Left forelimb (tissue), 1 donor: ENCODE results near the gene TMEM151A.
"Not testable (repeated sequence)": the region's sequence is repeated elsewhere in the genome, so short reads cannot be mapped to it uniquely, and the experiment has no call there.

Experiments
- DNase-seq: peaks from one replicate; pipeline ENCODE4 v3.0.0-alpha.2; 2018; ENCODE audit warnings: low spot score

The TMEM151A gene

DNA sequence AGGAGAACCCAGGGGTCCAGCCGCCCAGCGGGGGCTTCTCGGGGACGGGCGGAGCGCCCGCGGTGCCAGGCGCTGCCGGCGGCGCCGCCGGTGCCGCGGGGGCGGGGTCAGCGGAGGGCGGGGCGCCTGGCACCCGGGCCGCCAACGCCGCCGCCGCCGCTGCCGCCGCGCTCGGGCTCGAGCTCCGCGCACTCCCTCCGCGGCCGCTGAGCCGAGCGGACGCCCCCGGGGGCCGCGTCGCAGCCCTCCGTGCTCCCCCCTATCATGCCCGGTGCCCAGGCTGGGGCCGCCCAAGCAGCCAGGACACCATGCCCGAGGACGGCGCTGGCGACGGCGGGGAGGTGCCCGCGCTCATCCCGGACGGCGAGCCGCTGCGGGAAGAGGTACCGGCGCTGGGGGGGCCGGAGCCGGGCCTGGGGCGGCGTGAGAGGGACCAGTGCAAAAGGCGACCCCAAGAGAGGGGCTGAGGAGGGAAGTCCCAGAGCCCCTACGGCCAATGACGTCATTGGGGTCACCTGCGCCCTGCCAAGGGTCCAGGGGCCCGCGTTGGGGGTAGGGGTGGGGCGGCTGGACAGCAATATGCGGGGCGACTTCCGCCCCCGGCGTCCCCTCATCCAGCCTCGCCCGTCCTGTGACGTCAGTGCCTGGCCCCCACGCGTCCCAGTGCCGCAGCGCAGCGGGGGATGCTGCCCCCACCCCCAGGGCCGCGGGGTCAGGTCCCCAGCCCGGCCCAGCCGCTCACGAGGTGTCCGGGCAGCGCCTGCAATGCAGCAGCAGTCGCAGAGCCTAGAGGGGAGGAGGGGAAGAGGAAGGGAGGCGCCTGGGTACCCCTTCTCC, at the start of gene TMEM151A:
Gene TMEM151A (plus strand): TSS at position 189 of the 837 bp plus-strand sequence. CDS start 120 bp downstream, at position 309.
- DNase-seq: no peak

DNA sequence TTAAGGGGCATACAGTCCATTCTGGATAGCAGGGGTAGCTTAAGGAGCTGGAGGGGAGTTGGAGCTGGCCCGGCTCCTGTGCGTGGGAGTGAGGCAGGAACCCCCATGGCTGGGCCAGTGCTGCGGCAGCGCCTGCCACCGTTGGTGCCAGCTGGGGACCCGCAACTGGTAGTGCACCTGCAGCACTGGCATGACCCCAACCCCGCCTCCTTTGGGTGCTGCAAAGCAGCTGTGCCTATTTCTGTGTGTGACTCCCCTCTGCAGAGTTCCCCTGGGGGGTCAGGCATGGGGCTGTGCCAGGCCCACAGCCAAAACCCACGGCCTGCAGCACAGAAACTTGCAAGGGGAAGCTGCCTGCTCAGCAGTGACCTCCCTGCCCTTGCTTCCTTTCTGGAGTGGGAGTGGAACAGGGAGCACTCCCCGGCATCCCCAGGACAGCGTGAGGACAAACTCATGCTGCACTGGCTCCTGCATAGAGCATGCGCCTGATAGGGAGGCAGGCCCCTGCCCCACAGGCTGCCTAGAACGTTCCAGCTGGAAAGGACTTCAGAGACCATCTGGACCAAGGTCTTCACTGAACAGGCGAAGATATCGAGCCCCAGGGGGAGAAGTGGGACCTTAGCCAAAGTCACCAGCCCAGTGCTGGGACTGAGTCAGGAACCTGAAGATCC, 49.5 kb upstream of the TMEM151A start:
- no peak for DNase-seq

DNA sequence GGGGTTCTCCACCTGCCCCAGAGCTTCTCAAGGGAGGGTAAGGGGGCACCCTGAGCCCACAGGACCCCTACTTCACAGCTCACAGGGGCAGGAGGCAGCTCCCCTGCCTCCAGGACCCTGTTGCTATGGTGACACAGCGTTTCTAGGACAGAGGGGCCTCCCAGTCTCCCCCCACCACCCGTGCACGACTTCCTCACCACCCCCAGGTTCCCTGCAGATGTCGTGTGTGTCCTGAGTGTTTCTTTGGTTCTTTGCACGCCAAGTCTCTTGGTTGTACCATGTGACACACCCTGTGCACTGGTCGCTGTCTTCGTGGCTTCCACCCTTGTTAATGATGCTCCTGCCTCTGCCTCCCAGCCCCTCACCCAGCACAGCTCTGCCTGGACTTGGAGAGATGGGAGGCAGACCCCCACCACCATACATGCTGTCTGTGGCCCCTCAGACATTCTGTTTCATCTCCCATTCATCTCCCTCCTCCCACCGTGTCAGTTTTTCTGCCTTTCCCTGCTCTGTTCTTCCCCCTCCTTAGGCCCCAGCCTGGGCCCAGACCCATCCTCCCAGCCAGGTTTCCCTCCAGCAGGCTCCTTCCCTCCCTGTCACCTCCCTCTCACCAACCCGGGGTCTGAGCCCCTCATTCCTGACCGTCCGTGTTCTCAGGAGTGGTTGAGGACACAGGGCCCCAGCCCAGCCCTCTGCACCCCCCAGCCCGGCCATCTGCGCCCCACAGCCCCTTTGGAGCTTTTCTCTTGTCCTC, 47.7 kb upstream of the TMEM151A start:
- DNase-seq: no peak

DNA sequence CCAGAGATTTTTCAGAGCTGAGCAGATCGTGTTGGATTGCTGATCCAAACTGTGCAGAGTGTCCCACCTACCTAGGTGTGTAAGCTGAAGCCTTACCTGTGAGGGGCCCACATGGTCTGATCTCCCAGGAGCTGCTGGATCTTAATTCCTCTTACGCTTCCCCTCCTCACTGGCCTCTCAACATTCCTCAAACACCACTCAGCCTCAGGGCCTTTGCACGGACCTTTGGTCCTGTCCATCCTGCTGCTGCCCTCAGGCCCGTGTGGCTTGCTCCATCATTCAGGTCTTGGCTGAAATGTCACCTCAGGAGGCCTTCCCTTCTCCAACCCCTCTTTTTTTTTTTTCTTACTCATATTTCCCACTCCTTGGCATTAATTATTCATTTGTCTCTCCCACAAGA, 44.4 kb upstream of the TMEM151A start:
- no peak for DNase-seq

- DNase-seq: no peak
These were observed 43.9 kb upstream of the TMEM151A start for GRCh38 chr11:66247801-66248200.

DNA sequence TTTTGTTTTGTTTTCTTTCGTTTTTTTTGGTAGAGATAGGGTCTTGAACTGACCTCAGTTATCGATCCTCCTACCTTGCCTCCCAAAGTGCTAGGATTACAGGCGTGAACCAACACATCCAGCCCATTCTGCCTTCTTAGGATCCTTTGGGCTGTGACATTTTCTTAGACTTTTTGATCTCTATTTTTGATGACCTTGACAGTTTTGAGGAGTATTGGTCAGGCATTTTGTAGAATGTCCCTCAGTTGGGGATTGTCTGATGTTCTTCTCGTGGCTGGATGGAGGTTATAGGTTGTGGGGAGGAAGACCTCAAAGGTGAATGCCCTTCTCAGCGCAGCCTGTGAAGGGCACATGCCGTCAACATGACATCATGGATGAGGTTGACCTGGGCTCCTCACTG, 42.8 kb upstream of the TMEM151A start:
- no peak for DNase-seq

- no peak for DNase-seq
These were observed 39.9 kb upstream of the TMEM151A start for GRCh38 chr11:66251809-66252208.

GRCh38 chr11:66253081-66253480, 38.6 kb upstream of the TMEM151A start:
- not testable (repeated sequence) for DNase-seq

DNA sequence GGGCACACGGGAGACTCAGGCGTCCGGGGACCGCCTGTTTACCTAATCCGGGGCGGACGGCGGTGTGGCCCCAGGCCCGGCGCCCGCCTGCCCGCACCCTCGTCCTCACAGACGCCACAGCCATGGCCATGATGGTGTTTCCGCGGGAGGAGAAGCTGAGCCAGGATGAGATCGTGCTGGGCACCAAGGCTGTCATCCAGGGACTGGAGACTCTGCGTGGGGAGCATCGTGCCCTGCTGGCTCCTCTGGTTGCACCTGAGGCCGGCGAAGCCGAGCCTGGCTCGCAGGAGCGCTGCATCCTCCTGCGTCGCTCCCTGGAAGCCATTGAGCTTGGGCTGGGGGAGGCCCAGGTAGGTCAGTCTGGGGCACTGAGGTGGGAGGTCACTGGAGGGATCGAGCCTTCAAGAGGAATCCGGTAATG, 33.2 kb upstream of the TMEM151A start:
- DNase-seq: no peak

DNA sequence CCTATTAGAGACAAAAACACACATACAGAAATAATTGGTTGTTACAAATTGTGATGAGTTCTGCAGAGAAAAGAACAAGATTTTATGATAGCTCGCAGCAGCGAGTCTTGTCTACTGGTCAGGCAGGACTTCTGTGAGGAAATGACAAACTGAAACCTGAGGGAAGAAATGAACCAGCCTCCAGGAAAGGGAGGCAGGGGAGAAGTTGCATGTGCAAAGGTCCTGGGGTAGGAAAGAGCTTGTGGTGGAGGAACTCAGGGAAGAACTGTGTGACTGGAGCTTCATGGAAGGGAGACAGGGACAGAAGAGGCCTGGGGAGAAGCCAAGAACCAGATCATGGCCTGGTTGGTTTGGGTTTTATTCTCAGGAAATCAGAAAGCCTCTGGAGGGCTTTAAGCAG, 32.5 kb upstream of the TMEM151A start:
- DNase-seq: no peak

- DNase-seq: no peak
These were observed 31.7 kb upstream of the TMEM151A start for GRCh38 chr11:66259956-66260355.

GRCh38 chr11:66261578-66261977, 30.1 kb upstream of the TMEM151A start:
- no peak for DNase-seq

- no peak for DNase-seq
These were observed 29.5 kb upstream of the TMEM151A start for GRCh38 chr11:66262191-66262590.

DNA sequence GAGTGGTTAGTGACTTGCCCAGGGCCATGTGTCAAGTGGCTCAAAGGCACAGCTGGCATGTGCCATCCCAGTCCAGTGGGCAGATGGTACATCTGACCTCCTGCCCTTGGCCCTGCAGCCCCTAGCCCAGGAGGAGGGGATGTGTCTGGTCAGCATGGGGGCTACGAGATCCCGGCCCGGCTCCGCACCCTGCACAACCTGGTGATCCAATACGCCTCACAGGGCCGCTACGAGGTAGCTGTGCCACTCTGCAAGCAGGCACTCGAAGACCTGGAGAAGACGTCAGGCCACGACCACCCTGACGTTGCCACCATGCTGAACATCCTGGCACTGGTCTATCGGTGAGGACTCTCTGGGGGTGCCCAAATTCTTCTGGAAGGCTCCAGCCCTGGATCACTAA, 29.0 kb upstream of the TMEM151A start:
- no peak for DNase-seq

DNA sequence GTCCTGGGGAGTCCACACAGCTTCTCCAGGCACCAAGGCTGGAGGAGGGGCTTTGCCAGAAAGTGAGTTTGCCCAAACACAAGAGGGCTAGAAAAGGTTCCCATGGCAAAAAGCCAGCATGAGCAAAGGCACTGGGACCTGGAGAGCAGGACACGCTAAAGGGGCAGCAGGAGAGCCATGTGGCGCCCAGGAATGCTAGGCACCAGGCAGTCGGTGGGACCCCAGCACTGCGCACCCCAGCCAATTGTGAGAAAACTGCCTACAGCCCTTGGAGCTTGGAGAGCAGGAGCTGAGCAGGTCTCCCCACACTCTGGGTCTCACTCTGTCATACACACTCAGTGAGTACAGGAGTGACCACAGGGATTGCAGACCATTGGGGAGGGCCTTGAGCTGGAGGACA, 28.5 kb upstream of the TMEM151A start:
- DNase-seq: no peak

DNA sequence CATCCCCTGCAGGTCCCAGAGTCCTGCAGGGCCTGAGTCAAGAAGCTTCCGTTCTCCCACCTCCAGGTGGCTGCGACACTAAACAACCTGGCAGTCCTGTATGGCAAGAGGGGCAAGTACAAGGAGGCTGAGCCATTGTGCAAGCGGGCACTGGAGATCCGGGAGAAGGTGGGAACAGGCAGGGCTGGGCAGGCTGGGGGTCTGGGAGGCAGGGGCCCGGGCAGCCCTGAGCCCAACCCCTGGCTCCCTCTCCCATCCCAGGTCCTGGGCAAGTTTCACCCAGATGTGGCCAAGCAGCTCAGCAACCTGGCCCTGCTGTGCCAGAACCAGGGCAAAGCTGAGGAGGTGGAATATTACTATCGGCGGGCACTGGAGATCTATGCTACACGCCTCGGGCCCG, 27.9 kb upstream of the TMEM151A start:
- no peak for DNase-seq

DNA sequence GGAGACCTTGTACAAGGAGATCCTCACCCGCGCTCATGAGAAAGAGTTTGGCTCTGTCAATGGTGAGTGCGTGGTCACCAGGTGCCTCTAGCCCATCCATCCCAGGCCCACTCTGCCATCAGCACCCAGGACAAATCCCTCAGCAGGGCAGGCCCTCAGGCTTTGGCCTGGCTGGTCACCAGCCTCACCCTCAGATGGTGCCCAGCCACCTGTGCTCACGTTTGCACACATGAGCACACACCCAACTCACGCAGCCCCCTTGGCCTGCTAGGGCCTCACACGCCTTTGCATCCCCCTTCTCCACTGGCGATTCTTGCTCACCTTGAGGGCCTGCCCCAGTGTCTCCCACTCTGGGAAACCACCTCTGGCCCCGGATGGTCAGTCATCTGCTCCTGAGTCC, 27.3 kb upstream of the TMEM151A start:
- no peak for DNase-seq

GRCh38 chr11:66264914-66265313, 26.8 kb upstream of the TMEM151A start:
- no peak for DNase-seq

GRCh38 chr11:66265531-66266377, 25.9 kb upstream of the TMEM151A start:
- no peak for DNase-seq

DNA sequence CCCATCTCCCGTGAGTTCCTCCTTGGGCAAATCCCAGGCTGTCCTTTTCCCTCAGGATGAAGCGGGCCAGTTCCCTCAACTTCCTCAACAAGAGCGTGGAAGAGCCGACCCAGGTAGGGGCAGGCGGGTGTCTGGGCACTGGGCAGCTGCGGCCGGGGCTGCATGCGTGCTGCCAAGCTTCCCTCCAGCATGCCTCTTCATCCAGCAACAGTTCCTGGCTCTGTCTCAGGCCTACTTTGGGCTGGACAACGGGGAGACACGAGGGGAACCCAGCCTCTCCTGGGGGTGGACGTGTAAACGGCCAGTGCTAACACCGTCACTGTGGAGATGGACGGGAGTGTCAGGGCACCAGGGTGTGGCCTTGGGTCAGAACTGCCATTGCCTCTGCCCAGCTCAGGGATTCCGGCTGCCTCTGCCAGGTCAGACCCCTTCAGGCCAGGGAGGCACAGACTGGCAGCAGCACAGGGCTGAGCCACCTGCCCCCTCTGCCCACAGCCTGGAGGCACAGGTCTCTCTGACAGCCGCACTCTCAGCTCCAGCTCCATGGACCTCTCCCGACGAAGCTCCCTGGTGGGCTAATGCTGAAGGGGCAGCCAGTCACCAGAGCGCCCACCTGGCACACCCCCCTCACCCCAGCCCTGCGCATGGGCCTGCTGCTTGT, 25.2 kb upstream of the TMEM151A start:
- DNase-seq: no peak

DNA sequence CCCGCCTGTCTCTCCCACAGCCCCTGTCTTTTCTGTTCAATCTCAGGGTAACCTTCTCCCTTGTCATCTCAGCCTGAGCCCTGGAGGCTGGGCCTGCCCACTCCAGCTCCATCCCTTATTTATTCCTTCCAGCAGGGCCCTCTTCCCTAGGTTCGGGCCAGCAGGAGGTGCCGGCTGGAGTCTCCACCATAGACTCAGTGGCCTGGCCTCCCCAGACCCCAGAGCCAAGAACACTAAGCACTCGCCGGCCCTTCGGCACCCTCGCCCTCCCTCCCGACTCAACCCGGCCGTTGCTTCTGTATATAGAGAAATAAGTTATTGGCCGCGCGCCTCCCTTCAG, 24.7 kb upstream of the TMEM151A start:
- no peak for DNase-seq
